BJ (cell line): Measurements from ENCODE around the gene CLMN. TPM values are rescaled to one million over a fixed set of nuclear protein-coding genes. Genes with fewer than 3 reads are reported as not detected.

Experiments used
- CTCF ChIA-PET: fragments of 350-600 bp; formaldehyde crosslinking; extraction: SDS; loops from one replicate; lab custom pipeline; 2021; ENCODE audit warnings: antibody characterized with exemption, inconsistent platforms; lab: Yijun Ruan, JAX
- POLR2A ChIA-PET: fragments of 300-600 bp; sonication (Branson Sonifier 250); formaldehyde crosslinking; extraction: SDS; loops from one replicate; lab custom pipeline; 2021; ENCODE audit warnings: antibody characterized with exemption; lab: Charles Lee
- DNase-seq: peaks from one replicate; pipeline ENCODE4 v3.0.0-alpha.2; 2011; ENCODE audit warnings: low read depth
- H3K27me3 ChIP-seq: 2 replicates; pipeline ENCODE4 v1.6.0; 2011; ENCODE audit warnings: low read length; ENCODE audit not compliant: control insufficient read depth, insufficient read depth
- H3K36me3 ChIP-seq: 2 replicates; pipeline ENCODE4 v1.5.1; 2011; ENCODE audit warnings: low read length; ENCODE audit not compliant: control insufficient read depth, insufficient read depth
- H3K4me3 ChIP-seq: 2 replicates; pipeline ENCODE4 v1.5.1; 2011; ENCODE audit warnings: low read depth, mild to moderate bottlenecking, control low read depth, low read length
- polyA plus RNA-seq: library from polyadenylated mRNA; depleted of rRNA; stranded (reverse); fragments of >200 nt; gene quantifications from 2 replicates; pipeline ENCODE4 v1.2.3, GENCODE V29; 2011
- TF ChIP-seq, protein P1 (sequence below): IDR thresholded peaks from 2 replicates; pipeline ENCODE4 v1.5.1; 2011; ENCODE audit warnings: low read depth, mild to moderate bottlenecking, control low read depth, inconsistent platforms, low read length, moderate library complexity; ENCODE audit not compliant: insufficient read depth

Gene CLMN
- polyA plus RNA-seq, 1 experiment: 0.13 TPM

DNA sequence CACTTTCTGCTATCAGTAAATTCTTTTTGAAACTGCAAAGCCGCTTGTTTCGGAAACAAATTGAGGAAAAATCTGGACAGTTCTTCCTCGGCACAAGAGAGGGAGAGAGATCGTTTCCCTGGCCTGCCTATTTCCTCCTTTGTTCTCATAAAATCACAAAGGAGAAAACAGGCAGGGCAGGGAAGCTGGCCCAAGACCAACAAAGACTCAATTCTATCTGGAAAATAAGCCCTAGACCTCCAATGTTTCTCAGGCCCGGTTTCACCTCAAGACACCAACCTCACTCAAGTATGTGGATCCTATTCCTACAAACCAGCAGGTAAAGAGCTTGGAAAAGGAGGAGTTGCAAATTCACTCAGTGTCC is 181.9 kb downstream of the CLMN start:
- Histone ChIP-seq H3K27me3 (no peaks in the 10 kb centered on the region), H3K4me3 (no peak overlapping the region), H3K36me3 (0 out of 2 replicates have a peak, but pooled peaks cover 1% of the 10 kb centered on the region)
- CTCF ChIA-PET: interaction anchor here (0.6 to 0.9 kb wide), 2 partner anchors 35 to 398 kb away, joined by 3 read pairs; no protein-coding TSS in a partner anchor
- no peak for DNase-seq
- POLR2A ChIA-PET: no interaction called here
- TF ChIP-seq, protein P1, sequence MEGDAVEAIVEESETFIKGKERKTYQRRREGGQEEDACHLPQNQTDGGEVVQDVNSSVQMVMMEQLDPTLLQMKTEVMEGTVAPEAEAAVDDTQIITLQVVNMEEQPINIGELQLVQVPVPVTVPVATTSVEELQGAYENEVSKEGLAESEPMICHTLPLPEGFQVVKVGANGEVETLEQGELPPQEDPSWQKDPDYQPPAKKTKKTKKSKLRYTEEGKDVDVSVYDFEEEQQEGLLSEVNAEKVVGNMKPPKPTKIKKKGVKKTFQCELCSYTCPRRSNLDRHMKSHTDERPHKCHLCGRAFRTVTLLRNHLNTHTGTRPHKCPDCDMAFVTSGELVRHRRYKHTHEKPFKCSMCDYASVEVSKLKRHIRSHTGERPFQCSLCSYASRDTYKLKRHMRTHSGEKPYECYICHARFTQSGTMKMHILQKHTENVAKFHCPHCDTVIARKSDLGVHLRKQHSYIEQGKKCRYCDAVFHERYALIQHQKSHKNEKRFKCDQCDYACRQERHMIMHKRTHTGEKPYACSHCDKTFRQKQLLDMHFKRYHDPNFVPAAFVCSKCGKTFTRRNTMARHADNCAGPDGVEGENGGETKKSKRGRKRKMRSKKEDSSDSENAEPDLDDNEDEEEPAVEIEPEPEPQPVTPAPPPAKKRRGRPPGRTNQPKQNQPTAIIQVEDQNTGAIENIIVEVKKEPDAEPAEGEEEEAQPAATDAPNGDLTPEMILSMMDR: no peak

DNA sequence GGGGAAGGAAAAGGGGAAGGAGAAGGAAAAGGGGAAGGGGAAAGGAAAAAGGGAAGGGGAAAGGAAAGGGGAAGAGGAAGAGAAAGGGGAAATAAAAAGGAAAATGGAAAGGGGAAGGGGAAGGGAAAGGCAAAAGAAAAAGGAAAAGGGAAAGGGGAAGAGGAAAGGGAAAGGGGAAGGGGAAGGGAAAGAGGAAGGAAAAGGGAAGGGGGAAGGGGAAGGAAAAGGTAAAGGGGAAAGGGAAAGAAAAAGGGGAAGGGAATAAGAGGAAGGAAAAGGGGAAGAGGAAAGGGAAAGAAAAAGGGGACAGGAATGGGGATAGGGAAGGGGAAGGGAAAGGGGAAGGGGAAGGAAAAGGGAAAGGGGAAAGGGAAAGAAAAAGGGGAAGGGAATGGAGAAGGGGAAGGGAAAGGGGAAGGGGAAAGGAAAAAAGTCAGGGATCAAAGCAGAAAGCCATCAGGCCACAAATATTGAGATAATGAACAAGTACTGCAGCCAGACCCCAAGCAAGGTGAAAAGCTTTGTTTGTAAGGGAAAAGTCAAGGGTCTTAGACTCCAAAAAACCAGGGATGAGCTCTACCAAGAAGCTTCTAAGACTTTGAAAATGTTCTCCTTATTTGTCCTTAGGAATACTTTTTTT is 182.4 kb downstream of the CLMN start:
- TF ChIP-seq, protein P1: no peak
- Histone ChIP-seq H3K36me3 (peaks cover 1% of the 10 kb centered on the region; the same call in 1 of the 2 replicates), H3K4me3 (no peak overlapping the region), H3K27me3 (no peaks in the 10 kb centered on the region)
- ChIA-PET CTCF (interaction anchor here (0.6 to 0.9 kb wide), 2 partner anchors 35 to 398 kb away, joined by 3 read pairs; no protein-coding TSS in a partner anchor), POLR2A (no interaction called here)
- no peak for DNase-seq

GRCh38 chr14:95136631-95137030 is 183.1 kb downstream of the CLMN start:
- no peak for DNase-seq
- H3K36me3 ChIP-seq: peaks cover 1% of the 10 kb centered on the region; the same call in 1 of the 2 replicates
- H3K27me3 ChIP-seq: no peaks in the 10 kb centered on the region
- TF ChIP-seq, protein P1: no peak
- no peak overlapping the region for H3K4me3 ChIP-seq
- POLR2A ChIA-PET: no interaction called here
- CTCF ChIA-PET: no interaction called here

GRCh38 chr14:95134304-95134933 is 185.3 kb downstream of the CLMN start:
- DNase-seq: no peak
- Histone ChIP-seq H3K4me3 (no peak overlapping the region), H3K36me3 (peaks cover 1% of the 10 kb centered on the region; the same call in 1 of the 2 replicates), H3K27me3 (no peaks in the 10 kb centered on the region)
- TF ChIP-seq, protein P1: no peak
- POLR2A ChIA-PET: no interaction called here
- CTCF ChIA-PET: no interaction called here

- no peak for DNase-seq
- TF ChIP-seq, protein P1: no peak
- Histone ChIP-seq H3K27me3 (no peaks in the 10 kb centered on the region), H3K4me3 (no peak overlapping the region), H3K36me3 (peaks cover 1% of the 10 kb centered on the region; the same call in 1 of the 2 replicates)
- POLR2A ChIA-PET: no interaction called here
- CTCF ChIA-PET: no interaction called here
Observed at GRCh38 chr14:95133282-95133681, 186.4 kb downstream of the CLMN start.
